PFSK-1 (cell line): Measurements from ENCODE around the gene ATP6V1G3.

ENCODE experiments used
- POLR2AphosphoS5 ChIP-seq: IDR thresholded peaks from 2 replicates; pipeline ENCODE4 v1.6.1; 2012; ENCODE audit warnings: low read depth, mild to moderate bottlenecking, control low read depth, low read length, moderate library complexity
- SIN3A ChIP-seq: IDR thresholded peaks from 2 replicates; pipeline ENCODE4 v1.6.1; 2012; ENCODE audit warnings: mild to moderate bottlenecking, low read length, moderate library complexity, borderline replicate concordance; ENCODE audit not compliant: insufficient read depth
- TAF1 ChIP-seq: IDR thresholded peaks from 2 replicates; pipeline ENCODE4 v1.6.1; 2012; ENCODE audit warnings: low read length, control low read depth, borderline replicate concordance; ENCODE audit not compliant: insufficient read depth

- TF ChIP-seq TAF1 = no peak
- no peak for TF ChIP-seq SIN3A
- no peak for TF ChIP-seq POLR2AphosphoS5
Measured at GRCh38 chr1:198564157-198564556, 23.7 kb upstream of the ATP6V1G3 start.
